HL-60 (cell line): ENCODE data around the gene CDC23.
"Not testable (repeated sequence)": the region's sequence is repeated elsewhere in the genome, so short reads cannot be mapped to it uniquely, and the experiment has no call there.

ENCODE experiments used
- DNase-seq, 2 experiments: peaks; one replicate each; pipeline ENCODE4 v3.0.0-alpha.2; 2010 to 2020; ENCODE audit warnings: low read depth in 1 of 2, low spot score in 1 of 2
- H3K27ac ChIP-seq: fragments of 250-450 bp; sonication (Bioruptor Pico); replicated peaks from 2 replicates; pipeline ENCODE4 v1.5.1; 2020; ENCODE audit warnings: mild to moderate bottlenecking, moderate library complexity
- H3K27me3 ChIP-seq: fragments of 250-450 bp; sonication (Bioruptor Pico); 2 replicates; pipeline ENCODE4 v1.5.1; 2021; ENCODE audit warnings: mild to moderate bottlenecking, moderate library complexity; ENCODE audit not compliant: insufficient read depth, poor library complexity, severe bottlenecking
- H3K4me3 ChIP-seq: replicated peaks from 2 replicates; pipeline ENCODE4 v1.5.1; 2011; ENCODE audit warnings: mild to moderate bottlenecking, control low read depth, low read length; ENCODE audit not compliant: insufficient read depth
- GABPA ChIP-seq: IDR thresholded peaks from 2 replicates; pipeline ENCODE4 v1.6.1; 2012; ENCODE audit warnings: low read depth
- POLR2AphosphoS5 ChIP-seq: IDR thresholded peaks from 2 replicates; pipeline ENCODE4 v1.6.1; 2012; ENCODE audit warnings: low read depth
- SPI1 ChIP-seq: IDR thresholded peaks from 2 replicates; pipeline ENCODE4 v1.6.1; 2012; ENCODE audit warnings: low read depth, mild to moderate bottlenecking, borderline replicate concordance
- TF ChIP-seq, protein P1 (sequence below): IDR thresholded peaks from 2 replicates; pipeline ENCODE4 v1.6.1; 2012; ENCODE audit warnings: low read depth; ENCODE audit not compliant: insufficient replicate concordance
- TF ChIP-seq, protein P2 (sequence below): IDR thresholded peaks from one replicate; pipeline ENCODE4 v1.5.1; 2011; ENCODE audit warnings: low read length, control low read depth, inconsistent platforms; ENCODE audit not compliant: insufficient read depth

Gene CDC23

DNA sequence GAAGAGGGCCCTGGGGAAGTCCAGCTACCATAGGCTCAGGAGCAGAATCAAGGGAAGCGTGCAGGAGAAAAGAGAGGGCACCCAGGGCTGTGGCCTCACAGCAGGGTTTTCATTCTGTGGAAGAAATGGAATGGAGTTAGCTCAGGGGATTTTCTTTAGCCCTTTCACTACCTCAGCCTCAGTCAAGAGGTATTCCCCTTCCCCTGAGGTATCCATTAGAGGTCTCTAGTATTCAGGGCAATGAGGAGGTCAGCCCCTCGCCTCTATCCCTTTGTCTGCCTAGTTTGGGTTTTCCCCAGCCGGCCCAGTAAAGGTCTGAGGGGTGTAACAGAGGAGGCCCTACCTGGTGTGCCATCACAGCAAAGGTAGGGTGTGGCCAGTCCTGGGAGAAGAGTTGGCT lies 39.8 kb upstream of the CDC23 start:
- H3K27ac ChIP-seq = no peak overlapping the region
- DNase-seq = no peak
- TF ChIP-seq POLR2AphosphoS5 = no peak
- TF ChIP-seq, protein P1, sequence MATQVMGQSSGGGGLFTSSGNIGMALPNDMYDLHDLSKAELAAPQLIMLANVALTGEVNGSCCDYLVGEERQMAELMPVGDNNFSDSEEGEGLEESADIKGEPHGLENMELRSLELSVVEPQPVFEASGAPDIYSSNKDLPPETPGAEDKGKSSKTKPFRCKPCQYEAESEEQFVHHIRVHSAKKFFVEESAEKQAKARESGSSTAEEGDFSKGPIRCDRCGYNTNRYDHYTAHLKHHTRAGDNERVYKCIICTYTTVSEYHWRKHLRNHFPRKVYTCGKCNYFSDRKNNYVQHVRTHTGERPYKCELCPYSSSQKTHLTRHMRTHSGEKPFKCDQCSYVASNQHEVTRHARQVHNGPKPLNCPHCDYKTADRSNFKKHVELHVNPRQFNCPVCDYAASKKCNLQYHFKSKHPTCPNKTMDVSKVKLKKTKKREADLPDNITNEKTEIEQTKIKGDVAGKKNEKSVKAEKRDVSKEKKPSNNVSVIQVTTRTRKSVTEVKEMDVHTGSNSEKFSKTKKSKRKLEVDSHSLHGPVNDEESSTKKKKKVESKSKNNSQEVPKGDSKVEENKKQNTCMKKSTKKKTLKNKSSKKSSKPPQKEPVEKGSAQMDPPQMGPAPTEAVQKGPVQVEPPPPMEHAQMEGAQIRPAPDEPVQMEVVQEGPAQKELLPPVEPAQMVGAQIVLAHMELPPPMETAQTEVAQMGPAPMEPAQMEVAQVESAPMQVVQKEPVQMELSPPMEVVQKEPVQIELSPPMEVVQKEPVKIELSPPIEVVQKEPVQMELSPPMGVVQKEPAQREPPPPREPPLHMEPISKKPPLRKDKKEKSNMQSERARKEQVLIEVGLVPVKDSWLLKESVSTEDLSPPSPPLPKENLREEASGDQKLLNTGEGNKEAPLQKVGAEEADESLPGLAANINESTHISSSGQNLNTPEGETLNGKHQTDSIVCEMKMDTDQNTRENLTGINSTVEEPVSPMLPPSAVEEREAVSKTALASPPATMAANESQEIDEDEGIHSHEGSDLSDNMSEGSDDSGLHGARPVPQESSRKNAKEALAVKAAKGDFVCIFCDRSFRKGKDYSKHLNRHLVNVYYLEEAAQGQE = no peak
- TF ChIP-seq, protein P2, sequence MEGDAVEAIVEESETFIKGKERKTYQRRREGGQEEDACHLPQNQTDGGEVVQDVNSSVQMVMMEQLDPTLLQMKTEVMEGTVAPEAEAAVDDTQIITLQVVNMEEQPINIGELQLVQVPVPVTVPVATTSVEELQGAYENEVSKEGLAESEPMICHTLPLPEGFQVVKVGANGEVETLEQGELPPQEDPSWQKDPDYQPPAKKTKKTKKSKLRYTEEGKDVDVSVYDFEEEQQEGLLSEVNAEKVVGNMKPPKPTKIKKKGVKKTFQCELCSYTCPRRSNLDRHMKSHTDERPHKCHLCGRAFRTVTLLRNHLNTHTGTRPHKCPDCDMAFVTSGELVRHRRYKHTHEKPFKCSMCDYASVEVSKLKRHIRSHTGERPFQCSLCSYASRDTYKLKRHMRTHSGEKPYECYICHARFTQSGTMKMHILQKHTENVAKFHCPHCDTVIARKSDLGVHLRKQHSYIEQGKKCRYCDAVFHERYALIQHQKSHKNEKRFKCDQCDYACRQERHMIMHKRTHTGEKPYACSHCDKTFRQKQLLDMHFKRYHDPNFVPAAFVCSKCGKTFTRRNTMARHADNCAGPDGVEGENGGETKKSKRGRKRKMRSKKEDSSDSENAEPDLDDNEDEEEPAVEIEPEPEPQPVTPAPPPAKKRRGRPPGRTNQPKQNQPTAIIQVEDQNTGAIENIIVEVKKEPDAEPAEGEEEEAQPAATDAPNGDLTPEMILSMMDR = no peak
- no peak for TF ChIP-seq GABPA
- TF ChIP-seq SPI1 = no peak
- no peaks in the 10 kb centered on the region for H3K27me3 ChIP-seq
- no peak overlapping the region for H3K4me3 ChIP-seq

DNA sequence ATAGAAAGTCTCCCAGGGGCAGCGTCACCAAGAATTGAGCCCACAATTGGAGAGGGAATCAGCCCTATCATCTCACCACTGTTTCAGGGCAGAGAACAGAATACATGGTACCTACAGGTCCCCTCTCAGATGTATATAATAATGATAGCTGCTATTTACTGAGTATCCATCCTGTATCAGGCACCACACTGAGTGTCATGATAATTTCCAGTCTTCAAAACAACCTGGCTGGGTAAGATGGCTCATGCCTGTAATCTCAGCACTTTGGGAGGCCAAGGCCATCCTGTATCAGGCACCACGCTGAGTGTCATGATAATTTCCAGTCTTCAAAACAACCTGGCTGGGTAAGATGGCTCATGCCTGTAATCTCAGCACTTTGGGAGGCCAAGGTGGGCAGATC lies 34.7 kb upstream of the CDC23 start:
- H3K27me3 ChIP-seq, H3K4me3 ChIP-seq, DNase-seq, H3K27ac ChIP-seq: not testable (repeated sequence)

DNA sequence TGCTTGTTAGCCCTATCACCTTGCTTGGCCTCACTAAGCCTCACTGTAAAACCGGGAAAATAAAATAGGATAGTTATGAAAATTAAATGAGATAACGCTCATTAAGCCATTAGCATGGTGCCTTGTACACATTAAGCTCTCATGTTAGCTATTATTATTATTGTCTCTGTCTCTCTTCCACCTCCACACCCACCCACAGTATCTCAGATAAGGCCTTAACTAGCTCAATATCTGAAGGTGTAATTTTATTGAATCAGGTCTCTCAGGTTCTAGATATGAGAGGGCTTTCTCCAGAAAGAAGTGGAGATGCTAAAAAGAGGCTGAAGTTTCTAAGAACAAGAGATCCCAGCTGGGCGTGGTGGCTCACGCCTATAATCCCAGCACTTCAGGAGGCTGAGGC lies 33.7 kb upstream of the CDC23 start:
- H3K27ac ChIP-seq = no peak overlapping the region
- H3K27me3 ChIP-seq = no peaks in the 10 kb centered on the region

DNA sequence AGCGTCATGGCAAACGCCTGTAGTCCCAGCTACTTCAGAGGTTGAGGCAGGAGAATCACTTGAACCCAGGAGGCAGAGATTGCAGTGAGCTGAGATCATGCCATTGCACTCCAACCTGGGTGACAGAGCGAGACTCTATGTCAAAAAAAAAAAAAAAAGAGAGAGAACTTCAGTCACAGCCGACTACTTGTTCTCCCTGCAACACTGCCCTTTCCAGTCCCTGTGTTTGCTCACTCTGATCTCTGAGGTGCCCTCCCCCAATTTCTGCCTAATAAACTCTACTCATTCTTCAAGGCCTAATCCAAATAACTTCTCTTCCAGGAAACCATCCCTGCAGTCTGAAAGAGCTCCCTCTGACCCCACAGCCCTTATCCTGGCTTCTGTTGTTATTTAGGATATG lies 33.2 kb upstream of the CDC23 start:
- Histone ChIP-seq H3K27ac (no peak overlapping the region), H3K27me3 (no peaks in the 10 kb centered on the region), H3K4me3 (no peak overlapping the region)
- TF ChIP-seq SPI1 (no peak), GABPA (no peak), POLR2AphosphoS5 (no peak)
- TF ChIP-seq, protein P2 = no peak
- TF ChIP-seq, protein P1 = no peak
- no peak for DNase-seq

More for the DNA sequence above, 33.7 kb upstream of the CDC23 start:
- DNase-seq = no peak
- TF ChIP-seq, protein P2 = no peak
- TF ChIP-seq POLR2AphosphoS5 (no peak), GABPA (no peak), SPI1 (no peak)
- TF ChIP-seq, protein P1 = no peak
- H3K4me3 ChIP-seq = no peak overlapping the region
